NCI-H345 (cell line): ENCODE data around the gene WDR20.
A peak's percentile ranks its signal among the peaks of the same experiment; 100 is the strongest.

Source experiments
- DNase-seq: peaks from one replicate; lab custom pipeline; 2025; lab: John Stamatoyannopoulos, UW

The WDR20 gene

GRCh38 chr14:102197317-102197853 is 57.7 kb downstream of the WDR20 start:
- DNase-seq = no peak

DNA sequence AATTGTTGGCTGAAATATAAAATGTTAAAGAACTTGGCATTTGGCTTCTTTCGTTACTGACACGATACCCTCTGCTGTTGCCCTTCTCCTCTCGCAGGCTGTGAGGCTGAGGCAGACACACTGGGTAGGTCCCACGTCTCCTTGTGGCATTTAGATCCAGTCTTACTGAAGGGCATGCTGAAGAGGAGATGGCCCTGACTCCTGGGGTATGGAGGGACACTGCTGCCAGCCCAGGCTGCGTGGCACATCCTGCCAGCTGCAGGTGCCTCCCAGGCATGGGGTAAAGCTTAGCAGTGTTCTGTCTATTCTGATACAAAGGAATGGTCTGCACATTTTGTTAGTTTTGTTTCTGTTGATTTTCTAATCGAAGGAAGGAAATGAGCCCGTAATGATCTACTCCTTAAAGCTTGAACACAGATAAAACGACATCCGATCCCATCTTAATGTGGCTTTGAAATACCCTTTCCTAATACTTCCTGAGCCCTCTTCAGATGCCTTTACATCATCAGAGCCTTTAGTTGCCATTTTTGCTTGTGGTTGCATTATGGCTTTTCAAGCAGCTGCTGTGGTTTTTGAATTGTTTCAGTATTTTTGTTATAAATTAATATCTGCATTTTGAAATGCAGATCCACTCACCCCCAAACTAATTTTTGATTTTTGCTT is 61.1 kb downstream of the WDR20 start:
- no peak for DNase-seq

DNA sequence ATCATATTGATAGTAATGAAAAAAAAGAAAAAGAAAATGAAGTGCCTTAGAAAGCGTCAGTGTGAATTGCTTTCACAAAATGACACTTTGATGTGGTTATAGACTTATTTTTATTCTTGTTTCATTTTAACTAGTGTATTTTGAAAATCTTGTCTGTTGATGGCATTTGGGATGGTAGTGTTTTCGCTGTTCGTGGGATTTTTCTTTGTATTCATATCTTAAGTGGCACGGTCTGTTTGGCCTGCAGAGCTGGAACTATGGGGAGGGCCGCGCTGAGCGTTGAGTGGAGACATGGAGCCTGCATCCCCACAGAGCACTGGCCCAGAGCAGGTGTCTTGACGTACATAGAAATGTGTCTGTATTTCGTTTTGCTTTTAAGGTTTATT is 61.6 kb downstream of the WDR20 start:
- no peak for DNase-seq

GRCh38 chr14:102201776-102202175 is 62.1 kb downstream of the WDR20 start:
- DNase-seq = no peak

GRCh38 chr14:102202944-102203343 is 63.2 kb downstream of the WDR20 start:
- DNase-seq = no peak

DNA sequence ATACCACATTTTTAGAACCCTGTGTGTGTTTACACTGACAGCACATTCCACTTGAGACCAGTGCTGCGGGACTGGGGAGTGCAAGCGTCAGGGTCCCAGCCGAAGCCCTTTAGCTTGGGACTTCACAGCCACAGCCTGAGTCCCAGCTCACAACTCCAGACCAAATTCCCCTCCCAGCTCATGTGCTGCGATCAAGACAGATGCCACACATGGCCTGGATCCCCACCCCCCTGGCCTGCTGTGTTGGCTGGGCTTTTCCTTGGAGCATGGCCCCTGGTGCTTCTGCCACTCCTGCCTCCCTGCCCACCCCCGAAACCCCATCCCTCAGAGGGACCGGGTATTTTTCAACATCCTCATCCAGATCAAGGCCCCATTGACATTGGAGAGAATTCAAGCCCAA is 63.7 kb downstream of the WDR20 start:
- DNase-seq = no peak

- DNase-seq = no peak
These were observed 65.9 kb downstream of the WDR20 start for GRCh38 chr14:102205560-102205959.

- no peak for DNase-seq
These were observed 67.2 kb downstream of the WDR20 start for GRCh38 chr14:102206918-102207317.

GRCh38 chr14:102207831-102208365 is 68.2 kb downstream of the WDR20 start:
- DNase-seq = no peak

DNA sequence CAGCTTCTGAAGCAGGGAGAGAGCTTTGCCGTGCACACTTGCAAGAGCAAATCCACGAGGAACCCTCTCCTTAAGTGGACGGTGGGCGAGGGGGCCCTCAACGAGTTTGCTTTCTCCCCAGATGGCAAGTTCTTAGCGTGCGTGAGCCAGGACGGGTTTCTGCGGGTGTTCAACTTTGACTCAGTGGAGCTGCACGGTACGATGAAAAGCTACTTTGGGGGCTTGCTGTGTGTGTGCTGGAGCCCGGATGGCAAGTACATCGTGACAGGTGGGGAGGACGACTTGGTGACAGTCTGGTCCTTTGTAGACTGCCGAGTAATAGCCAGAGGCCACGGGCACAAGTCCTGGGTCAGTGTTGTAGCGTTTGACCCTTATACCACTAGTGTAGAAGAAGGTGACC is 69.0 kb downstream of the WDR20 start:
- no peak for DNase-seq

- no peak for DNase-seq
These were observed 69.7 kb downstream of the WDR20 start for GRCh38 chr14:102209224-102209966.

DNA sequence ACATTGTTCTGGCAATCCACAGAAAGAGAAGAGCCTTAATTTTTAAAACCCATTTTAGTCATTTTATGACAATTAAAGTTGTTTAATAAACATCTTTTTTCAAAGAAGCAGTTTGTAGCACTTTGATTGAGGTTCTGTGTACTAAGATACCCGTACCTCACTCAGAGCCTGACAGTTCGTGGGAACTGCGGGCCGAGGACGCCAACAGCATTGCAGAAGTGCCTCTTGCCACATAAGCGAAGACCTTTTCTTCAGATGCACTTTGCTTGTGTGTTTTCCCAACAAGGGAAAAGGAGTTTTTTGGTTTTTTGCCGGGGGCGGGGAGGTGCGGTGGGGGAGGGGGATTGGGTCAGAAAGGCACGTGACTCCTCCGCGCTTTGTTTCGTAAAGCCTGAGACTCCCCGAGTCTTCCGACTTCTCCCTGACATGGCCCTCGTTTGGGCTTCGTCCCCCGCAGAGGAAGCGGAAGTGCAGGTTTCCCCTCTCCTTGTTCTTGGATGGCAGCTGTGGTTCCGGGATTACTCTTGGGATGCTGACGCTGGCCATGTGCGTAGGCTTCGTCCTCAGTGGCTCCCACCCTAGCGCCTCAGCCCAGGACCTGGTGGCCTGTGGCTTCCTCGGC is 70.8 kb downstream of the WDR20 start:
- DNase-seq = no peak

DNA sequence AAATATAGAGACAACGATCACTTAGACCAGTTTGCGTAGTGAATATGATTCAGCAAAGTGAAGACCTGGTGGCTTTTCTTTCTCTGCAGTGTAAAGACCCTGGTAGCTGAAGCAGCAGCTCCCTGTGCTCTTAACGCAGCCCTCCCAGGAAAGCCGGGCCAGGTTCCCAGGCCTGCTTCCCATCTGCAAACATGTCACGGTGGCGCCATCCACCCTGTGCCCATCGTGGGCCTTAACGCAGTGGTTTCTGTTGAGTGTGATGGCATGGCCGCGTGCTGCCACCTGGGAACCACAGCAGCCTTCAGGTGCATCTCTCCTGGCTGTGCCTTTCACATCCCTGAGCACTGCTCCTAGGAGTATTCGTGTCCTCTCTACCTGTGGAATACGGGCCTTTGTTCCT is 71.5 kb downstream of the WDR20 start:
- DNase-seq = no peak

GRCh38 chr14:102212356-102212755 is 72.7 kb downstream of the WDR20 start:
- DNase-seq = no peak

DNA sequence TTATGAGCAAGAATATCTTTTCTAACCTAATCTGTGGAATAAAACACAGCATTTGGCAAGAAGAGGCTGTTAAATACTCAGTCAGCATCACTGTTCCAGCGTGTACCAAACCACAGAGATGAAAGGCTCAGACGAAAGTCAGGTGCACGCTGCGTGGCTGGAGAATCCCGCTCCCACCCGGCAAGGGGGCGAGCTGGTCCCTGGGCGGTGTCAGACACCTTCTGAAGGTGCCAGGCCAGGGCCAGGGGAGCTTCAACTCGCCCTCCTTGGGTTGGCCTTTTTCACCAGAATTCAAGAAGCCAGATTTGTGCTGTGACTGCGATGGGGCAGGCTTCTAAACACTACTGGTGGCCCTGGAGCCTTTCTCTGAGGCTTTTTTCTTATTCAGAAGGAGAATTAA is 73.1 kb downstream of the WDR20 start:
- no peak for DNase-seq

DNA sequence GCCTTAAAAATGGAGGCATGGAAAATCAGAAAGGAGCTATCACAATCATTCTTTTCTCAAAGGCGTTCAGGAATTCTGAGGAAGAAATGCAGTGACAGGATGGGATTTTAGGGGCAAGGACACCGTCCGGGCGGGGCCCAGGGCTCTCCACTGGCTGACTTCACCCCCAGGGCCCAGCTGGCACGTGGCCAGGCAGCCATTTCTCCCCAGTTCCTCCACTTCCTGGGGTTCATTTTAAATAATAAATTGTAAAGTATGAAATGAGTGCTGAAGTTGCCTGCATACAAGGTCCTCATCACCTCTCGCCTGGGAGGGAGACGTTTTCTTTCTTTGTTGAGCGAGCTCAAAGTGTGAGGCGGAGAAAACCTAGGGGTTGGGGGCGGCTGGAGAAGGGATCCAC is 73.8 kb downstream of the WDR20 start:
- no peak for DNase-seq

GRCh38 chr14:102213984-102214658 is 74.4 kb downstream of the WDR20 start:
- no peak for DNase-seq

DNA sequence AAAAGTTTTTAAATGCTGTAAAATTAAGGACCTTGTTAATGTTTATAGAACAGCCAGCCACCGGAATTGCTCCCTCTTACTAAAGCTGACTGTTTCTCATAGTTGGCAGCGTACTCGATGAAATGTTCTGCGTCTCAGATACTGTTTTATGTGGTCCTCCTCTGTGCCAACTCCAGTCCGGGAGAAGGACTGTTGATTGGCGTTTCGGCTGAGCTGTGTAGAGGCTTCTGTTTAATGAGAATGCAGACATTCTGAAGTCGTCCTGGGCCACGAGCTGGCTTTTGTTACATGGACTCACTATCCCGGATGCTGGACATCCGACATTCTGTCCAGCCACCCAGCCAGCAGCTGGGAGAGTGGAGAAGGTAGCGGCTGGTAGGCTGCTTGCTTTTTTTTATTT is 75.4 kb downstream of the WDR20 start:
- DNase-seq = no peak

GRCh38 chr14:102215576-102216250 is 76.0 kb downstream of the WDR20 start:
- DNase-seq = peak; percentile 83

- no peak for DNase-seq
These were observed 77.7 kb downstream of the WDR20 start for GRCh38 chr14:102217399-102217798.

- DNase-seq = no peak
These were observed 78.3 kb downstream of the WDR20 start for GRCh38 chr14:102217987-102218421.

DNA sequence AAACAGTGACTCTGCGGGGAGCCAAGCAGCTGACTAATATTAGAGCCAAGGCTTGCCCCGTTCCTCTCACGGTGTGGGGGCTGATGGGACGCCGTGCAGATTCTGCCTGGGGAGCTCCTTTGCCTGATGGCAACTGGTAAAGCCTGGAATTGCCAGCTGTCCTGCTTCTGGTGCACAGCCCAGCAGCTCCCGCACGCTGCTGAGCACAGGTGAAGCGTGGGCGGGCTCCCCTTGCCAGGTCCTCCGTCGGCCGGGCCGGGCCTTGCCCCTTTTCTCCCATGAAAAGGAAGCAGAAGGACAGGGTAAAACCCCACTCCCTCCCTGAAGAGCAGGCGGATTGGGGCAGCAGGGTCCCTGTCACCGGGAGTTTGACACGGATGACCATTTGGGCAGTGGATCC is 79.0 kb downstream of the WDR20 start:
- no peak for DNase-seq
